MM.1S (cell line): ENCODE data around the gene PHAF1.

ENCODE experiments used
- DNase-seq: peaks from one replicate; pipeline ENCODE4 v3.0.0-alpha.2; 2015
- H2AFZ ChIP-seq: fragments of 300-600 bp; sonication (generic); 2 replicates; pipeline ENCODE4 v1.6.0; 2016; ENCODE audit warnings: antibody characterized with exemption, low read length
- H3F3A ChIP-seq: fragments of 300-600 bp; sonication (generic); 2 replicates; pipeline ENCODE4 v1.6.1; 2016; ENCODE audit warnings: mild to moderate bottlenecking, antibody characterized with exemption, low read length, moderate library complexity, mixed read lengths; ENCODE audit not compliant: insufficient read depth
- H3K27ac ChIP-seq: fragments of 300-600 bp; sonication (generic); 2 replicates; pipeline ENCODE4 v1.5.1; 2016; ENCODE audit warnings: mild to moderate bottlenecking, low read length
- H3K27me3 ChIP-seq: fragments of 300-600 bp; sonication (generic); replicated peaks from 2 replicates; pipeline ENCODE4 v1.6.0; 2016; ENCODE audit warnings: low read length; ENCODE audit not compliant: insufficient read depth
- H3K36me3 ChIP-seq: fragments of 300-600 bp; sonication (generic); replicated peaks from 2 replicates; pipeline ENCODE4 v1.6.1; 2016; ENCODE audit warnings: mild to moderate bottlenecking, low read length, mixed read lengths; ENCODE audit not compliant: insufficient read depth
- H3K4me1 ChIP-seq: fragments of 300-600 bp; sonication (generic); 2 replicates; pipeline ENCODE4 v1.6.1; 2016; ENCODE audit warnings: low read length, mixed read lengths
- H3K4me2 ChIP-seq: fragments of 300-600 bp; sonication (generic); 2 replicates; pipeline ENCODE4 v1.6.0; 2016; ENCODE audit warnings: low read depth, low read length
- H3K4me3 ChIP-seq: fragments of 300-600 bp; sonication (generic); 2 replicates; pipeline ENCODE4 v1.5.1; 2016; ENCODE audit warnings: low read length, mixed read lengths
- H3K79me2 ChIP-seq: fragments of 300-600 bp; sonication (generic); 2 replicates; pipeline ENCODE4 v1.6.1; 2016; ENCODE audit warnings: mixed run types, low read length, mixed read lengths
- H3K9ac ChIP-seq: fragments of 300-600 bp; sonication (generic); 2 replicates; pipeline ENCODE4 v1.6.1; 2016; ENCODE audit warnings: low read length, mixed read lengths
- H3K9me2 ChIP-seq: fragments of 300-600 bp; sonication (generic); replicated peaks from 2 replicates; pipeline ENCODE4 v1.6.1; 2016; ENCODE audit warnings: mild to moderate bottlenecking, low read length, mixed read lengths; ENCODE audit not compliant: insufficient read depth
- H3K9me3 ChIP-seq: fragments of 300-600 bp; sonication (generic); replicated peaks from 2 replicates; pipeline ENCODE4 v1.6.1; 2016; ENCODE audit warnings: mild to moderate bottlenecking, low read length, mixed read lengths; ENCODE audit not compliant: insufficient read depth
- H4K20me1 ChIP-seq: fragments of 300-600 bp; sonication (generic); 2 replicates; pipeline ENCODE4 v1.6.1; 2016; ENCODE audit warnings: mild to moderate bottlenecking, low read length, moderate library complexity, mixed read lengths; ENCODE audit not compliant: insufficient read depth
- CTCF ChIP-seq: fragments of 300-600 bp; sonication (generic); IDR thresholded peaks from 2 replicates; pipeline ENCODE4 v1.5.1; 2016; ENCODE audit warnings: antibody characterized with exemption, low read length, mixed read lengths
- EZH2 ChIP-seq: fragments of 300-600 bp; sonication (generic); optimal IDR thresholded peaks from 2 replicates; pipeline ENCODE3; 2017; ENCODE audit warnings: low read depth, mild to moderate bottlenecking, antibody characterized with exemption, low read length, mixed read lengths
- EZH2phosphoT487 ChIP-seq: fragments of 300-600 bp; sonication (generic); IDR thresholded peaks from 2 replicates; pipeline ENCODE4 v1.6.1; 2018; ENCODE audit warnings: antibody characterized with exemption, low read length

Gene PHAF1

DNA sequence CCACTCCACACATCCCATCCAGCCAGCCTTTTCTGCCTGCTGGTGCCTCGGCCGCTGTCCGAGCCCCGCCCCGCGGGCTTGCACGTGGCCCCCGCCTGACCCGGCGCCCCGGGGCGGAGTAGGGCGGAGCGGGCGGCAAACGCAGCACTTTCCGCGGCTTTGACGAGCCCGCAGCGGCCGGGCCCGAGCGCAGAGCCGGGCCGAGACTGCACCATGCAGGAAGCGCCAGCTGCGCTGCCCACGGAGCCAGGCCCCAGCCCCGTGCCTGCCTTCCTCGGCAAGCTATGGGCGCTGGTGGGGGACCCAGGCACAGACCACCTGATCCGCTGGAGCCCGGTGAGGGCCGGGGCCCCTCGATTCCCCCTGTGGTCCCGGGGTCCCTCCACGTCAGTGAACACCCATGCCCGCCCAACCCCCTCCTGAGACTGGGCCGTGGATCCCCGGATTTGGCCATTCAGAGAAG, 54.9 kb downstream of the PHAF1 start, which contains the start of gene HSF4:
HSF4 (plus strand) TSS at position 147 of the 463 bp plus-strand sequence; CDS start at position 214, 67 bp downstream.
- Histone ChIP-seq H2AFZ (peak within 1 kb of the TSS; percentile 62), H3K9ac (peak within 1 kb of the TSS; percentile 60; the same call in 1 of the 2 replicates), H3K4me2 (peak within 1 kb of the TSS; percentile 91), H3K36me3 (no peaks in the 10 kb centered on the region), H4K20me1 (no peaks in the 10 kb centered on the region), H3K9me3 (no peaks in the 10 kb centered on the region), H3F3A (peaks cover 3% of the 10 kb centered on the region), H3K9me2 (no peaks in the 10 kb centered on the region), H3K27me3 (no peaks in the 10 kb centered on the region), H3K4me3 (peak within 1 kb of the TSS; percentile 52), H3K4me1 (peaks cover 26% of the 10 kb centered on the region), H3K27ac (peak within 1 kb of the TSS; percentile 38; the same call in 1 of the 2 replicates), H3K79me2 (no peaks in the 10 kb centered on the region)
- peak; percentile 78 for DNase-seq
- no peak for TF ChIP-seq EZH2
- no peak for TF ChIP-seq EZH2phosphoT487
- TF ChIP-seq CTCF: no peak

DNA sequence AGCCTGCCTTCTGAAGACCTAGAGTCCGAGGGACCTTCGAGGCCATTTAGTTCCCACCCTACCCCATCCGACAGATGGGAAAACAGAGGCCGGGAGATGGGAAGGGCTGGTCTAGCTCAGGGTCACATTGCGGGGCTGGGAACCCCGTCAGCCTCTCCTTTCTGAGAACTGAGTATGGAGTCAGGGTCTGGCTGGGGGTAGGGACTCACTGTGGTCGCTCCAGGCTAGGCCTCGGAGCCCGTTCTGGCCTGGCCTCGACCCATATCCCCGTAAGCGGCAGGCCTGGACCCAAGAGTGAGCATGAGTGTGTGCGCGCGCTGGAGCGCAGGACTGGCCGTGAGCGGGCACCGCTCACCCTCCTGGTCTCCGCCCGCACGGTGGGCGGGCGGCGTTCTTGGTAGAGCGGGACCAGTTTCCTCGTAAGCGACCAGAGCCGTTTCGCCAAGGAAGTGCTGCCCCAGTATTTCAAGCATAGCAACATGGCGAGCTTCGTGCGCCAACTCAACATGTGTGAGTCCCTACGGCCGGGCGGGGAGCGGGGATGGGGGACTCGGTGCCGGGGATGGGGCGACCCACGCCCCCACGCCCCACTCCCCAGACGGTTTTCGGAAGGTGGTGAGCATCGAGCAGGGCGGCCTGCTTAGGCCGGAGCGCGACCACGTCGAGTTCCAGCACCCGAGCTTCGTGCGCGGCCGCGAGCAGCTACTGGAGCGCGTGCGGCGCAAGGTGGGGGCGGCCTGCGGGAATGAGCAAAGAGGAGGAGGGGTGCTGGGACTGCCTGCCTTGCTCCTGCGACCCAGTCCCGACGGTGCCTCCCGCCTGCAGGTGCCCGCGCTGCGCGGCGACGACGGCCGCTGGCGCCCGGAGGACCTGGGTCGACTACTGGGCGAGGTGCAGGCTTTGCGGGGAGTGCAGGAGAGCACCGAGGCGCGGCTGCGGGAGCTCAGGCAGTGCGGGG, 55.7 kb downstream of the PHAF1 start:
- Histone ChIP-seq H3K4me3 (0 out of 2 replicates have a peak overlapping the region, but pooled peaks have one; percentile 52), H3F3A (peaks cover 6% of the 10 kb centered on the region), H3K79me2 (no peaks in the 10 kb centered on the region), H3K4me2 (peak overlapping the region; percentile 67; the same call in 1 of the 2 replicates), H3K4me1 (peaks cover 31% of the 10 kb centered on the region), H2AFZ (no peak overlapping the region), H3K9me3 (no peaks in the 10 kb centered on the region), H3K9me2 (no peaks in the 10 kb centered on the region), H3K27ac (peak overlapping the region; percentile 38; the same call in 1 of the 2 replicates), H4K20me1 (no peaks in the 10 kb centered on the region), H3K9ac (peak overlapping the region; percentile 60; the same call in 1 of the 2 replicates), H3K27me3 (no peaks in the 10 kb centered on the region), H3K36me3 (no peaks in the 10 kb centered on the region)
- no peak for TF ChIP-seq CTCF
- TF ChIP-seq EZH2: no peak
- TF ChIP-seq EZH2phosphoT487: no peak
- no peak for DNase-seq

DNA sequence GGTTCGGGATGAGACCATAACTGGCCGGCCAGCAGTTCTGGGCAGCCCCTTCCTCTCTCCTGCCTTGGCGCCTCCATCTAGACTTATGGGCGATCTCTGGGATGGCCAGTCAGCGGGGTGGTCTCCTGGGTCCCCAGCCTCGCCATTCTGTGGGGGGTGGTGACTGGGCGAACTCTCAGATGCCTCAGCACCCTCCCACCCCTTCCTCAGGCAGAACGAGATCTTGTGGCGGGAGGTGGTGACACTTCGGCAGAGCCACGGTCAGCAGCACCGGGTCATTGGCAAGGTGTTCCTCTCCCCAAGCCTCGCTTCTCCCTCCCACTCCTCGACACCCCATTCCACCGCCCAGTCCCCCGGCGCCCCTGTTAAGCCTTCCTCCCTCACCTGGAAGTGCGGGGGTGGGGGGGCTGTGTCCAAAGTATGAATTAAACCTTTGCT, 56.4 kb downstream of the PHAF1 start:
- Histone ChIP-seq H3K9me2 (no peaks in the 10 kb centered on the region), H3K27me3 (no peaks in the 10 kb centered on the region), H3K9ac (no peak overlapping the region), H3K9me3 (no peaks in the 10 kb centered on the region), H3K4me2 (no peak overlapping the region), H3F3A (peaks cover 11% of the 10 kb centered on the region), H3K36me3 (no peaks in the 10 kb centered on the region), H4K20me1 (no peaks in the 10 kb centered on the region), H2AFZ (no peak overlapping the region), H3K27ac (no peak overlapping the region), H3K4me1 (peaks cover 34% of the 10 kb centered on the region), H3K79me2 (peaks cover under 1% of the 10 kb centered on the region; the same call in 1 of the 2 replicates), H3K4me3 (no peak overlapping the region)
- TF ChIP-seq EZH2 (no peak), EZH2phosphoT487 (no peak), CTCF (no peak)
- no peak for DNase-seq
